GM18520 (cell line): Measurements from ENCODE around the gene FANCI.

Source experiments
- ATAC-seq: cut with Tn5 transposase; IDR thresholded peaks from one replicate; pipeline ENCODE4 v1.9.1; 2021; ENCODE audit not compliant: unreplicated experiment

FANCI gene

DNA sequence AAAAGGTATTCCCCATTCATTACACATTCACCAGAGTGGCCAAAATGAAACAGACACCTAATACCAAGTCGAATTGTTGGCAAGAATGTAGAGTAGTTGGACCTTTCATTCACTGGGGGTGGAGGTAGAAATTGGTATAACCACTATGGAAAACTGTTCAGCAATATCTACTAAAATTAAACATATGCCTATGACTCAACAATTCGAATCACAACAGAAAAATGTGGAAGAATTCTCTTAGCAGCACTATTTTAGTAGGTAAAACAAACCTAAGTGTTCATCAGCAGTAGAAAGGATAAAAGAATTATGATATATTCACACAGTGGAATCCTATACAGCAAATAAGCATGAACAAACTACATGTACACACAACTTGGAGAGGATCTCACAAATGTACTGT lies 60.2 kb downstream of the FANCI start:
- ATAC-seq, result no peak

DNA sequence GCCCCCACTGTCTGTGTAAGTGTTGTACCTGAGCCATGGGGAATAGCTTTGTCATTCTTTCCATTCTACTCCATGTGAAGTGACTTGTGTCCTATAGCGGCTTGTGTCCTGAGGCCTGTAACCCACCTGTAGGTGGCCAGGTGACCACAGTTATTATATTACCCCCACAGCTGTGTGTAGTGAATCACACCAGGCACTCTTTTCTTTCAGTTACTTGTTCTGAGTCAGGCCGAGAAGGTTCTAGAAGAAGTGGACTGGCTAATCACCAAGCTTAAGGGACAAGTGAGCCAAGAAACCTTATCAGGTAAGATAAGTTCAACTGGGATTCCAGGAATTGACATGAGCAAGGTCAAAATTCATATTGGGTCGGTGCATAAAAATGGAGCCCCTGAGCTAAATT lies 61.6 kb downstream of the FANCI start:
- no peak for ATAC-seq

DNA sequence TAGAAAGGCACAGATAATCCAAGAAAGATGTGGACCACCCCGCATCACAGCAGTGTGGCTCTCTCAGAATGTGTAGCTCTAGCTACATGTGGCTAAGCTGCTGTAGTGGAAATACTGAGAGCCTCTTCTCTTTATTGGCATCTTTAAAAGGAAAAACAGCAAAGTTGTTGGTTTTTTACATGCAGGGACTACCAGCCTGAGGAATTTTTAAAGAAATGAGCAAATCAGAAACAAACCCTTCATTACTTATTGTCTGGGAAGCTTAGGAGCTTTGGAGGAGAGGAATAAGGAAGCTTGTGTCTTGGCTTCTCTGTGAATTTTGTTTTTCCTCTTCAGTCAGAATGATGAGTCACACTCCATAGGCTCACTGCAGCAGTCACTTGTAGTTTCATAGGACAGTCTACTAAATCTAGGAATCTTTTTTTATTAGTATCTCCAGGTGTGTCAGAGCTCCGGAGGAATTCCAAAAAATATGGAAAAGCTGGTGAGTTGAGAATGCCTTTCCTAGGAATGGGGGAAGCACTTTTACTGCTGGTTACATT lies 63.3 kb downstream of the FANCI start:
- no peak for ATAC-seq

DNA sequence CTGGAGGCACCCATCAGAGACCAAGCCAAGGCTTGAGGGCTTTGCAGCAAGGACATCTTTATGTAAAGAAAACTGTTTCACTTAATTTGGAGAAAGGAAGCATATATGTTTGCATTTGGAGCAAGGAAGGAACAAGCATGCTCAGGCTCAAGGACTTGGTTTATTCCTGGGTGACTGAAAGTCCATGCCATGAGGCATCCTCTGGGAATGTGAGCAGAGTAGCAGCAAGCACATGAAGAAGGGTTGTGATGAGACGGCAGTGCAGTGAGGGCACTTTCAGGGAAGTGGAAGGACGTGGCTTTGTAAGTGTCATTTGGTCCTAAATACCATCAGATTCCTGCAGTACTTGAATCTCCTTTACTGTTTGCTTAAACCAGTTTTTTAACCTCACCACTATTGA lies 64.0 kb downstream of the FANCI start:
- no peak for ATAC-seq

DNA sequence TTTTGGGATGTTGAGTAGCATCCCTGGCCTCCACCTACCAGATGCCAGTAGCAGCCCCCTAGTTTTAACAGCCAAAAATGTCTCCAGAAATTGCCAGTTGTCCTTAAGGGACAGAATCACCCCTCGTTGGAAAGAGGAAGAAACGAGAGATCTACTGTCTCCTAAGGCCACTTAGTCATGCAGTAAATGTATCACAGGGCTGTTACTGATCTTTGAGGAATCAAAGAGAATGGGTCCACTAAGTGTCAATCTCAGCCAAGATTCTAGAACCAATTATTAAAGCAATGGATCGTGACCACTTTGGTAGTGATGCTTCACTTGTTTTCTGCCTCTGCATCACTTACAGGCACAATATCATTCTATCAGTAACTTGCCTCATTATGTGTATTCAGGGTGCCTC lies 64.5 kb downstream of the FANCI start:
- ATAC-seq, result no peak

DNA sequence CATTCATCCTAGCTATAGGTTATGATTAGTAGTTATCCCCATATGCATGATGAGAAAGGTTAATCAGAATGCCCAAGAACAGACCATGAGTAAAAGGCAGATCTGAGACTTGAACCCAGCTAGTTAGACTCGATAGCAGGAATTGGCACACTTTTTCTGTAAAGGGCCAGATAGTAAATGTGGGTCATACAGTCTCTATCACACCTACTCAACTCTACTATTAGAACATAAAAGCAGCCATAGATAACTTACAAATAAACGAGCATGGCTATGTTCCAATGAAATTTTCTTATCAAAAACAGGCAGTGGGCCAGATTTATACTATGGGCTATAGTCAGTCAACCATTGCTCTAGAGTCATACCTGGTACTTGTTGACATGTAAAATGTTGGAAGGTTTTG lies 66.2 kb downstream of the FANCI start:
- no peak for ATAC-seq

DNA sequence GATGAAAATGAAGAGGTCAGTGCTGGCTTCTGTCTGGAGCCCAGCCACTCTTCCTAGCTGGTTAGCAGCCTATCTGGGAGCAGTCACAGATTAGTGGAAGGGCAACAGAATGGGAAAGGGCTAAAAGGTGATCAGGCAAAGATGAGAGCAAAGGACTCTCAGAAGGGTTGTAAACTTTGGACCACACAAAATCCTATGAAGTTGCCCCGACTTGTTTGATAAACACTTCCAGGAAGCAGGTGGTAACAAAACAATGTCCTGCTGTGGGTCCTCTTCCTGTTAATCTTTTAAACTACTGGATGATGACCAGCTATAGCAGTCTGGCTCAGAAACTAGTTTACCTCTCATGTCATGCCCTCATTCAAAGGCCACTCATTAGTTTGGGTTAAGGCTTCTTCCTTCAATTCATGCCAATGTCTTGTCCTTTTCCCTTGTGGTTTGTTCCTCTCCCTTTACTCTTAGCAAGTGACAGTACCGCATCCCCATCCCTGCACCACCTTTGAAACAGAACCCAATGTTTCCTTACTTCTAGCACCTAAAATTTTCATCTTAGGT lies 71.7 kb downstream of the FANCI start:
- no peak for ATAC-seq

DNA sequence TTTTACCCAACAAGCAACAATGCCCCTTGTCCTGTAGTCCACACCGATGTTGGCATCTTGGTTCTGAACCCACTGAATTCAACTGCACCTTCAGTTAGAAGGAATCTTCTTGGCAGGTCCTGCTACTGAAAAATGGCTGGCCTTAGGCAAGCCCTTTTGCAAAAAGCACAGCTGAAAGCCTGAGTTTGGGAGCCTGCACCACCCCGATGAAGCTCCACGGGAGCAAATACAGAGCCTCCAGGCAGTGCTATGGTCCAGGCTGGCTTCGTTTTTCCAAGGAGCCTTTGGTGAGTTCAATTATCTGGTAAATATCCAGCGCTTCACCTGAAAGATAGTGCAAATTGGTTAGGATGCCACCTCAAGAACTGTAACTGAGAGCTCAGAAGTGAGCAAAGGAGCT lies 72.7 kb downstream of the FANCI start:
- ATAC-seq, result no peak

DNA sequence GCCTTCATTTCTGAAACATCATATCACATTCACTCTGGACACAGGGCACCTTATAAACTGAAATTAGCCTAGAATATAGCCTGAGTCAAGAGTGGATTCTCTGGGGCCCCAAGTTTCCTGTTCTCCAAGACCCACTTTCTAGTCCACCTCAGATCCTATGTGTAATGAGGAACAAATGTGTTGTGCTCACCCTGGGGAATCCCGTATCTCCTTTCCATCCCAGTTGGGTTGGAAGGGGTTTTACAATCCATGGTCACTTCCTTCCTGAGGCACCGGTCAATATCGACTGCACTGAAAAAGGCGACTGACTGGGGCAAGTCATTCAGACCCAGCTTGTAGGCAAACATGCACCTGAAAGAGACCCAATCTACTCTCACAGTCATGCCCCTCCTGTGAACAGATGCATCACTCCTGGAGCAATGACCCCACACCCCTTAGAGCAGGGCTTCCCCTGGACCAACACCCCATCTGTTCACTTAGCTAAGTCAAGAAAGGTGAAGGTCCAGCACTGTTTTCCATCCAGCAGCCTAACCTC lies 73.5 kb downstream of the FANCI start:
- no peak for ATAC-seq

DNA sequence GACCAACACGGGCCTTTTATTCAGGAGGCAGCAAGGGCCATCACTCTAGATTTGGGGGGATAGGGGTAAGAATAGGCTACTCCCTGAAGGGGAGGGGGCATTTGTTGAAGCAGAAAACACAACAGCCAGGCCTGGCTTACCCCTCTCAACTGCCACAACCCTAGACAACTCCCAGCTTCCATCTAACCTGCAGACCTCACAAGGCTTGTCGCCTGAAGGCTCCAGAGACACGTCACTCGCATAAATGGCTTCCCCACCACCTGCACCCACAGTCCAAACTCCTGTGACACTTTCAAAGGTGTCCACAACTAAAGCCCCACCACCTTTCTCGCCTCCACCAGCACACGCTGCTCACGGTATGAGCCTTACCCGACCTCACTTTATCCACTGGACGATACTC lies 75.9 kb downstream of the FANCI start:
- ATAC-seq, result no peak

DNA sequence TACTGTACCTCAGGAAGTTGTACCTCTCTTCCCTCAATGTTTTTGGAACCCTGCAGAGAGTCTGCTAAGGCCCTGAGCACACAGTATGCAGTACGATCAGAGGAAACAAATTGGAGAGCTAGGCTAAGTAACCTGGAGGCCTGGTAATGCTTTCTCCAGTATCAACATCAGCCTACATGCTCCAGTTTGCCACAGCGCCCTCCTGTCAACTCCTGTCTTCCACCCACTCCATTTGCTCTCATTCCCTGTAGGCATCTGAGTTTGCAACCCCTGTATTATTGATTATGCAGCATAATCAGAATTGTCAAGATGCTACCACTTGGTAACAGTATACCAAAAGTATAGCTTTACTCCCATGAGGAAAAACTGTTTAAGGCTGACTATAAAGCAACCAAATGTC lies 76.4 kb downstream of the FANCI start:
- ATAC-seq, result no peak

DNA sequence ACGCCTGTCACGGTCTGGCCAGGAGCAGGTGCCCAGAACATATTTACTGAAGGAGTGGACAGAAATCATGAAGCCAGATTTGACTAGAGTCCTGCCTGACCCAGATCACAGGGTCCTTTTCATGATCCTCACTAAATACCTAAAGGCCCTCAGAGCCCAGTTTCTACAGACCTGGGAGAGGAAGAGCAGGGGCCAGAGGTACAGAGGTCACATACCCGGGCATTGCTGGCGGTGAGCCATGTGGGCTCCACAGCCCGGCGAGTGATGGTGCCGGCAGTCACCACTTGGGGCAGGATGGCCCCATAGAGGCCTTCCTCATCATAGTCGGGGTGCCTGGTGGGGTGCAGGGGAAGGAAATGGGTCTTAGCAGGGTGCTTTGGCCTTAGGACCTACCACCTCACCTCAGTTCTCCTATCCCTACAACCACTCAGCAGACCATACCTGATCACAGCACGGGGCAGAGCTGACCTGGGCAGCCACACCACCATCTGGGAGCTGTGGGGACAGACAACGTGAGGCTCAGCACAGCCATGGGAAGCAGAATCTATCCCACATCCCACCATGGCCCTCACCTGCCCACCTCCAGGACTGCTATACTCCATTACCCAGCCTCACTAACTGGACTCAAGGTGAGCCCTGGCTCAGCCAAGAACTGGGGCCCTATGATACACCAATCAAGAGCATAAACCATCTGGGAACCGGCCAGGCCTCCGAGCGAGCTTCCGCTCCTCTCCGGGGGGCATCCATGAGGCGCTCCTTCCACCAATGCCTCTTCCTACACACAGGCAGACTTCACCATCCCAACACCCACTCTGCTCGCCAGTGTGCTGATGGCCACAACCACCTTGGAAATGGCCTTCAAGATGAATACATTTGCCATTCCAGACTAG lies 78.0 kb downstream of the FANCI start:
- ATAC-seq, result no peak

DNA sequence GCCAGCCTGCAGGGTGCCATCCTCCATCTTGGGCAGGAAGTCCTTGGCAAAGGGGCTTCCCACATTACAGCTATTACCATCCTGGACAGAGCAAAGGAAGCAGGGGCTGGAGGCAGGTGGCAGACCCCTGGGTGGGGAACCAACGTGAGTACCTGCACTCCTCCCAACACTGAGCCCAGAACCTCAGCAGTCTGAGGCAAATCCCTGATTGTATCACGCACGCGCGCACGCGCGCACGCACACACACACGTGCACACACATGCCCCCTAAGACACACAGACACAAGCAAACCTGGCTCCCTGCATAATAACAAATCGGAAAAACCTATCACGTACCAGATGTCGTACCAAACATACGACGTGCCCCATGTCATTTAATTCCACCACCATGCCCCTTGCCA lies 79.0 kb downstream of the FANCI start:
- no peak for ATAC-seq

DNA sequence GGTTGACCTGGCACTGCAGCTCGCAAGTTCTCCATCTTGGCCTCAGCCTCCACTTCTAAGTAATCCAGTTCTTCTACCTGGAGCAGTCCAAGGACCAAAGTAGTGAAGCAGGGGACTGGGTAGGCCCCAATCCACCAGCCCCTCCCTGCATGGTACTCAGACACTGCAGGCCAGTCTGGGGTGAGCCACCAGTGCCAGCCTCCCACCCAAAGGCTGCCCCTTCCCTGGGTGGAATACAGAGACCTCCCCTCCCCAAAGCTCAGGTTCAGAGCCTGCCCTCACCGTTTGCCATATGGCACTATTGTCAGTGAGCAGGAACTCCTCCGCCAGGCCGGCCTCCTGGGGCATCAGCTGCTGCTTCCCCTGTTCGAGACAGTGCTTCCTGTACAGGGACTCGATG lies 80.0 kb downstream of the FANCI start:
- ATAC-seq, result no peak

DNA sequence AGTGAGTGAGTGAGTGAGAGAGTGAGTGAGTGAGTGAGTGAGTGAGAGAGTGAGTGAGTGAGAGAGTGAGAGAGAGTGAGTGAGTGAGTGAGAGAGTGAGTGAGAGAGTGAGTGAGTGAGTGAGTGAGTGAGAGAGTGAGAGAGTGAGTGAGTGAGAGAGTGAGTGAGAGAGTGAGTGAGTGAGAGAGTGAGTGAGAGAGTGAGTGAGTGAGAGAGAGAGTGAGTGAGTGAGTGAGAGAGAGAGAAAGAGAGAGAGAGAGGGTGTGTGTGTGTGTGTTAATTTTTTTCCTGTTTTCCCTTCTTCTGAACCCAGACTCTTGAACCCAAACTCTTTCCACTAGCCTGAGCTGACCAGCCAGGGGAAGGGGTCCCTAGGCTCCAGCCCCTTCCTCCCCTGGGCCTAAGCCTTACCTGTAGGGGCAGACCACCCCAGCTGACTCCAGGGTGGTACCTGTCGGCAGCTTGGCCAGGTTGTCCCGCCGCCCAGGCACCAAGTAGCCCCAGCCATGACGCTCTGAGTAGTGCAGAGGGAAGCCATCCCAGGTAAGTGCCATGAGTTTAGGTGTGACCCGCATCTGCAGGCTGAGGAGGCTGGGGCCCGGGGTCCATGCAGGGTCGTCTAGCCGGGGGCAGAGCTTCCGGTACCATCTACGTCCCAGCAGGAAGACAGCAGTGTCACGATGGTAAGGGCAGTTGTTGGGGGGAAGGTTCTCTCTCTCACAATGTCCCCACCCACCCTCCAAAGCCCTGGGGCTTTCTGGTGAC lies 81.4 kb downstream of the FANCI start:
- ATAC-seq, result no peak

DNA sequence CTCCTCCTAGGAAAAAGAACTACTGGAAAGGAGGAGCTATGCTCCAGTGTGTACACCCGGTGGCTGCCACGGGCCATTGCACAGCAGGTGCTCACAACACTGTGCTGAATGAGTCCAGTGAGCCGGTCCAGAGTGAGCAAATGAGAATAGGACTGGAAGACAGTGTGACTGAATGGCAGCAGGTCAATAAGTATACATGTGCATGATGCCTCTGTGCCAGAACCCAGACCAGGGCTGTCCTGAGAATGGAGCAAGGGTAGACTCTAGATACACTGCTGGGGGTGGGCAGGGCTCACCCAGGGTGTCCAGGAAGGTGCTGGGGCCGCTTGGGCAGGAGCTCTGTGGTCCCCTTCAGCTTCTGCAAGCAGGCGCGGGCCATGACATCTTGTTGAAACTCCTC lies 82.5 kb downstream of the FANCI start:
- ATAC-seq, result no peak

DNA sequence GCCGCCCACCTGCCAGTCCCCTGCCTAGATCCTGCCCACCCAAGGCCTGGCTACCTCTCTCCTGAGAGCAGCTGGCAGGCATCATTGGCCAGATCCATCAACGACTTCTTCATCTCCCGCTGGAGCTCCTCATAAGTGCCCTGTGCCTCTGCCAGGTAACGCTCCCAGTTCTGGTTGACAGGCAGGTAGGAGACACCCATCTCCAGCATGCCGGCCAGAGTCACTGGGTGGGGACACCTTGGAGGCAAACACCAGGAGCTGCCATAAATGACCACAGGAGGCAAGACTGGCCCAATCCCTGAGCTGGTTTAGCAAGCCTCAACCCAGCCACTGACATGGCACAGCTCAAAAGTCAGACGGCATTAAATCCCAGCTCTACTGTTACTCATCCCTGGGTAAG lies 83.3 kb downstream of the FANCI start:
- ATAC-seq, result no peak

DNA sequence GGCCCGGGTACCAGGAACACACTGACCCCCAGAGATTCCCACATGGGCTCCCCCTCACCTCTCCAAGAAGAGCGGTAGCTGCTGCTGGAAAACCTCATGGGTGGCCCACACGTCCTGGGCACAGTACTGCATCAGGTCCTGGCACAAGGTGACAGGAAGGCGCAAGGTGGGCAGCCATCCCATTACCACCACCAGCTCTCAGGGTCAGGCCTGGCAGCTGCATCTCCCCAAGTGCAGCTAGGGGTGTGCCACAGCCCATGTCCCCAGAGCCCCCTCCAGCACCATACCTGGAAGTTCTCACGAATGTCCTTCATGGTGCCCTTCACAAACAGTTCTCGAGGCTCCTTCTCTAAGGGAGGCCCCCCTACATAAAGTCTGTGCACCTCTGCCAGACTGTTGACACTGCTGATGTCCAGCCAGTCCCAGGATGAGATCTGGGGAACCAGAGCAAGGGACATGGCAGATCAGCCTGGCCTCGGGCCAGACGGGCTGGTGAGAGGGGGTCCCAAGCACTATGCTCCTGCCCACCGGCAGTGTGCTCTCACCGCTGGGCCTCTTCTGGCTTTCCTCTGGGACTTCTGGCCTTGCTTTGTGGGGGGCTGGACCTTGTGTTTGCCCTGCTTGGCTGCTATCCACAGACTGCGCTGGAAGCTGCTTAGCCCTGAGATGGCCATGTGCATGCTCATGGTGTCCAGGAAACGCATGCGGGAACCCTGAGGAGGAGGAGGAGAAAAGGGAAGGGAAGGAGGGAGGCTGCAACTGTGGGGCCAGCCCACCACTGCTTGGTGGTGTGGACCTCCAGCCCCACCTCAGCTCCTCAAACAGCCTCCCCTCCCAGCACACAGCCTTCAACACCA lies 84.8 kb downstream of the FANCI start:
- ATAC-seq, result no peak

DNA sequence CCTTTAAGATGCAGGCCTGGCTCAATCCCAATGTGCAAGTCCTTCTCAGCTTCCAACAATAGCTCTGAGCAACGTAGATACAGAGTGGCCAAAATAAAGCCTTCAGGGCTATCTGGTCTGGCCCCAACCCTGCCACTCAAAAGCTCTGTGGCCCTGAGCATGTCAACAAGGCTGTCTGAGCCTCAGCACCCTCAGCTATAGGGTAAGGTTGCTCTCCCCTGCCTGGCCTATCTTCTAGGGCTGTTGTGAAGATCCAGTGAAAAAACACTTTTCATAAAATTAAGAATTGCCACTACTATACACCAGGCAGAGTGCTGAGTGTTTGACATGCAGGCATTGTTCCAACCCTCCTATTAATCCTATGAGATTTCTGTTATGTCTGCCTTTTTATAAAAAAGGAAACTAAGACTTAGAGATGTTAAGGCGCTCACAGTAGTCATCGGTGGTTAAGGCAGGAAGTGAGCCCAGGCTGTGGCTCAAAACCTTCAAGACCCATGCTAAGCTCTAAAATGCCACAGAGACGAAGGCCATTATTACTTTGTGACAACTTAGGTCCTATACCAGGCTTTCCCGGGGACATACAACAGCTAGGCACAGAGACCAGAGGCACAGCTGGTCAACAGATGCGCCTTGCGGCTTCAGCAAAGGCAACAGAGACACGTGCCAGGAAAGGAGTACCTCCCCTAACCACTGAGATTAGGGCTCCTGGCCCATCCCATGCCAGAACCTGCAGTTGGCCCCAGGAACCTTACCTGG lies 85.7 kb downstream of the FANCI start:
- no peak for ATAC-seq

DNA sequence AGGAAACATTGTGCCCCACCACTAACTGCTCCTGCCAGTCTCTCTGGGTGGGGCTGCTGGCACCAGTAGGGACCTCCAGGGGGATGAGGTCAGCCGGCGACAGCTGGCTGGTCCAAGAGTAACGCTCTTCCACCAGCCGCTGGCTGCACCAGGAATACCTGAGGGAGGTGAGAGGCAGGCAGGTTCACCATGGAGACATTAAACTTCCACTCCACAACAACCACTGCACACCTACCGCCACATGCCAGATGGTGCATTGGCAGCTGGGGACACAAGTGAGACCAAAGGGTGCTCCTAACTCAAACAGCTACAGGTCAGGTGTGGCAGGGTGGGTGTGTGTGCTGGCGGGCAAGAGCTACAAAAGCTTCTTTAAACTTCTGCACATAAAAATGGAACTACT lies 86.3 kb downstream of the FANCI start:
- no peak for ATAC-seq
